Iris pigment epithelial cell (primary cell): ENCODE data around the gene HEATR1.
"Not testable (repeated sequence)": the region's sequence is repeated elsewhere in the genome, so short reads cannot be mapped to it uniquely, and the experiment has no call there.

Experiments
- DNase-seq: peaks from one replicate; pipeline ENCODE4 v3.0.0-alpha.2; 2011; ENCODE audit warnings: low read depth

The HEATR1 gene, protein sequence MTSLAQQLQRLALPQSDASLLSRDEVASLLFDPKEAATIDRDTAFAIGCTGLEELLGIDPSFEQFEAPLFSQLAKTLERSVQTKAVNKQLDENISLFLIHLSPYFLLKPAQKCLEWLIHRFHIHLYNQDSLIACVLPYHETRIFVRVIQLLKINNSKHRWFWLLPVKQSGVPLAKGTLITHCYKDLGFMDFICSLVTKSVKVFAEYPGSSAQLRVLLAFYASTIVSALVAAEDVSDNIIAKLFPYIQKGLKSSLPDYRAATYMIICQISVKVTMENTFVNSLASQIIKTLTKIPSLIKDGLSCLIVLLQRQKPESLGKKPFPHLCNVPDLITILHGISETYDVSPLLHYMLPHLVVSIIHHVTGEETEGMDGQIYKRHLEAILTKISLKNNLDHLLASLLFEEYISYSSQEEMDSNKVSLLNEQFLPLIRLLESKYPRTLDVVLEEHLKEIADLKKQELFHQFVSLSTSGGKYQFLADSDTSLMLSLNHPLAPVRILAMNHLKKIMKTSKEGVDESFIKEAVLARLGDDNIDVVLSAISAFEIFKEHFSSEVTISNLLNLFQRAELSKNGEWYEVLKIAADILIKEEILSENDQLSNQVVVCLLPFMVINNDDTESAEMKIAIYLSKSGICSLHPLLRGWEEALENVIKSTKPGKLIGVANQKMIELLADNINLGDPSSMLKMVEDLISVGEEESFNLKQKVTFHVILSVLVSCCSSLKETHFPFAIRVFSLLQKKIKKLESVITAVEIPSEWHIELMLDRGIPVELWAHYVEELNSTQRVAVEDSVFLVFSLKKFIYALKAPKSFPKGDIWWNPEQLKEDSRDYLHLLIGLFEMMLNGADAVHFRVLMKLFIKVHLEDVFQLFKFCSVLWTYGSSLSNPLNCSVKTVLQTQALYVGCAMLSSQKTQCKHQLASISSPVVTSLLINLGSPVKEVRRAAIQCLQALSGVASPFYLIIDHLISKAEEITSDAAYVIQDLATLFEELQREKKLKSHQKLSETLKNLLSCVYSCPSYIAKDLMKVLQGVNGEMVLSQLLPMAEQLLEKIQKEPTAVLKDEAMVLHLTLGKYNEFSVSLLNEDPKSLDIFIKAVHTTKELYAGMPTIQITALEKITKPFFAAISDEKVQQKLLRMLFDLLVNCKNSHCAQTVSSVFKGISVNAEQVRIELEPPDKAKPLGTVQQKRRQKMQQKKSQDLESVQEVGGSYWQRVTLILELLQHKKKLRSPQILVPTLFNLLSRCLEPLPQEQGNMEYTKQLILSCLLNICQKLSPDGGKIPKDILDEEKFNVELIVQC (N-terminal part only)

GRCh38 chr1:236603991-236604904 is at the start of gene HEATR1:
Gene HEATR1 (minus strand): TSS chr1:236604516. CDS start chr1:236604095, 421 bp downstream.
- DNase-seq = peak; percentile 98

- DNase-seq = no peak
Observed at GRCh38 chr1:236645016-236645680, 40.8 kb upstream of the HEATR1 start.

DNA sequence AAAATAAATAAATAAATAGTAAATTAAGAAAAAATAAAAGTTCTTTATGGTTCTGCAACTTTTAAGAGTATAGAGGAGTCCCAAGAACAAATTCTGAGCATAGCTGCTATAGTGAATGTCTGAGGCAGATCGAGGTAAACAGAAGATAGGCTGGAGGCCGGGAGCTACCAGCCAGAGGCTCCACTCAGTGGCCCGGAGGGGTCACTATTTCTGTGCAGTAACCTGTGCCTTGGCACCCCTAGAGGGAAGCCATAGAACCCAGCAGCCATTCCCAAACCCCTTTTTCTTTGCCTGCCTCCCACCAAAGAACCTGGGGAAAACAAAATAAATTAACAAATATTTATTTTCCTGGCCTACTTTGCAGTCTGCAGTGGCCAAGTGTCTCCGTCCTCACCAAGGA is 38.4 kb upstream of the HEATR1 start:
- DNase-seq = no peak

GRCh38 chr1:236639686-236640085 is 35.4 kb upstream of the HEATR1 start:
- no peak for DNase-seq

DNA sequence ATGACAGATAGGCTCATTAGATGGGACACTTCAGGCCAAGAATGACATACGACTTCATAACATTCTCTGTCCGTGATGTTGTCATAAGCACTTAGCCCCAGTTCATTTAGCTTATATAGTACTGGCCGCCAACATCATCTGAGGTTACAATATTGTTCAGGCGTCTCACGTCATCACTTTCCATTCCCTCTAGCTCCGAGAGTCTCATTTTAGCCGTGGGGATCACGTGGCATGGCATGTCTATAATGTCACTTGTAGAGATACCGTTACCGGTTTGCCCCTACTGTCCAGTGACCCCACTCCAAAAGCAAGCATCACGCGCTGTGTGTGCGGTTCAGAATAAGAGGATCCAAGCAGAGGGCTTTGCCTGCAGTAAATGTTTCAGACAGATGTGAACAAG is 34.6 kb upstream of the HEATR1 start:
- no peak for DNase-seq

DNA sequence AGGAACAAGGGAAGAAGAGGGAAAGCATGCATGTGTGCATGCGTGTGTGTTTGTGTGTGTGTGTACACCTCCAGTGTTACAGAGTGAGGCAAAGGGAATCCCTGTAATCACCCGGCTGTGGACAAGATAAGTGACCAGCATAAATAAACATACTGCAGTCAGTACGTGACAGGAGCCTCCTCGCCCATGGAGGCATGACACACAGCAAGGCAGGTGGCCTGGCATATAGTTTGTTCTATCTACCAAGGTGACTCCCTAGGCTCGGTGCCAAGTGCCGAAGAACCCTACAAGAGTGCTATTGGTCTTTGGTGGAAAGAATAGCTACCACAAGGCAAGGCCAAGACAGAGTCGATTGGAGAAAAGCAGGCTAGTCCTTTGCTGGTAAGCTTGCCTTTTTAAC is 31.7 kb upstream of the HEATR1 start:
- no peak for DNase-seq

- no peak for DNase-seq
Observed at GRCh38 chr1:236627727-236628408, 23.6 kb upstream of the HEATR1 start.

DNA sequence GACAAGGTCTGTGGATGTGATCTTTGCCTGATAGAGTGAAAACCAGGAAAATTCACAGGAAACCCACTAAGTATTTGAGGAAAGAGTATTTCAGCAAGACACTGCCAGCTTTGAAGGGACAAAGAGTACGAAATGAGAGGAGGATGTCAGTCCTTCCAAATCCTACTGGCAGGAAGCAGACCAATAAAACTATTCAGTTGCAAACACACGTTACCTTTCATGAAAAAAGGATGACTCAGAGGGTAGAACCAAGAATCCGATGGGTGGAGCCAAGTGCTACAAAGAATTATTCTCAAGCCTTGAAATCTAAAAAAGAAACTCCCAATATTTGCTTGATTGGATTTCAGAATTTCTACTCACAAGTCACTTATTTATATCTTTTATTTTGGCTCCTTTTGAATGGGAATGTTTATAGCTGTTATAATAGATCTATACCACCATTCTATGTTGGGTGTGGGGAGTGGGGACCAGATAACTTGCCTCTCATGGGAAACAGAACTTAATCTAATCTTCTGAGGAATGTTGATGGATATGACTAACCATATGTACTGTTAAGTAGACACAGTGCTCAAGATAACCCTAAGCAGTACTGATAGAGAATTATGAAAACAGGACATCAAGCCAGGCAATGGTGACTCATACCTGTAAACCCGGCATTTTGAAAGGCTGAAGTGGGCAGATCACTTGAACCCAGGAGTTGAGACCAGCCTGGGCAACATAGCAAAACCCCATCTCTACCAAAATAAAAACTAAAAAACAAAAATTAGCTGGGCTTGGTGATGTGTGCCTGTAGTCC is 19.3 kb upstream of the HEATR1 start:
- DNase-seq = peak; percentile 32

DNA sequence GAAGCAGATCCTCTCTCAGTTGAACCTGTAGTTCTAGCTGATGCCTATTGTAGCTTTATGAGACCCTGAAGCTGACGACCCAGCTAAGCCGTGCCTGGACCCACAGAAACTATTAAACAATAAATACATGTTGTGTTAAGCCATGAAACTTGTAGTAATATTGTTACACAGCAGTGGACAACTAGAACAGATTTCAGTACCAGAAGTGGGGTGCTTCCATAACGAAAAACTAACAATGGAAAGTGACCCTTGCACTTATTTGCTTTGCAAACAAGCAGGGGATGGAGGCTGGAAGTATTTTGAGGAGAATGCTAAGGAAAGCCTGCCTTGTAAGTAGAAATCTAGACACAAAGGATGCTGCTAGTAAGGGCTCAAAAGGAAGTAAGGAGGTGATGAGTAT is 18.1 kb upstream of the HEATR1 start:
- no peak for DNase-seq

- DNase-seq = no peak
Observed at GRCh38 chr1:236619398-236619797, 15.1 kb upstream of the HEATR1 start.

DNA sequence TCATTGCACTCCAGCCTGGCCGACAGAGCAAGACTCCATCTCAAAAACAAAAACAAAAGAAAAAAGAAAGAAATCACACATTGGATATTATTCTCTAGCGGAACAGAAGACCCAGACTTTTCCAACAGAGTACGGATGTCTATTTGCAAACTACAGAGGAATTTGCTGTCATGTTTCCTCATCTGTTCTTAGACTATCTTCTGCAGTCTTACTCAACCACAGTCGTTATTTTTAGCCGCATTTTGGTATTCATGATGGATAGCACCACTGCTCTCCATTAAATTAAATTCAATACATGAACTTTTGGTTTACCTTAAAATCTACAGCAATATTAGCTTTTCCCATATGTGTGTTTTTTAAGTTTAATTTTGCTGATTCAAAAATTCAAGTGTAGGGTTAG is 14.2 kb upstream of the HEATR1 start:
- no peak for DNase-seq

DNA sequence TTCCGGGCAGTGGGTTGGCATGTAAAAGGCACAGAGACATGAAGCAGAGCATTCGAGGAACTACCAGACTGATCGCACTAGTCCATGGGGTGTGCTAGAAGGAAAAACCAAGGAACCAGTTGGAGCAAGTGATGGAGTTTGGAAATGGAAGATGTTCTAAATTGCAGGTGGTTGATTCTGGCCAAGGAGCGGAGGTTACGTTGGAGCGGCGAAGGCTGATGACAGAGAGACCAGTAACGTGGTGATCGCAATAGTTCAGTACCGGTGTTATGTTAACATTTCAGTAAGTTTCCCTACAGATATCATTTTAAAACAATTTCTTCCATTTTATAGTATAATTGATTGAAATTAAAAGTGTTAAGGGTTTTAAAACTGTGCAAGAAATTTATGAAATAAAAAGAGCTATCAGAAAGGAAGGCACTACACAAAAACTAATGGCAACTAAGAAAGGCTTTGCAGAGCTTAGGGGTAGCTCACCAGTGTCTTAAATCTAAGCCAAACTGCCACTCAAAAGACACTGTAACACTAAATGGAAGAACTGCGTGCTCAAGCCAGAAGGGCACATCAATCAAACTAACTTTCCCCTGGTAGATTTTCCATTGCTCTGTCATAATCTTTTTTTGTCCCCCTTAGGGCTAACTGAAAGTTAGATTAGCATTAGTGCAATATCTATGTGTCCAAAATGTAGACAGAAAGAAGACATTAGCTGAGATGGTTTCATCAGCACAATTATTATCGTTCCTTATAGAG is 11.3 kb upstream of the HEATR1 start:
- DNase-seq = no peak

- DNase-seq = no peak
Observed at GRCh38 chr1:236612349-236612748, 8.0 kb upstream of the HEATR1 start.

DNA sequence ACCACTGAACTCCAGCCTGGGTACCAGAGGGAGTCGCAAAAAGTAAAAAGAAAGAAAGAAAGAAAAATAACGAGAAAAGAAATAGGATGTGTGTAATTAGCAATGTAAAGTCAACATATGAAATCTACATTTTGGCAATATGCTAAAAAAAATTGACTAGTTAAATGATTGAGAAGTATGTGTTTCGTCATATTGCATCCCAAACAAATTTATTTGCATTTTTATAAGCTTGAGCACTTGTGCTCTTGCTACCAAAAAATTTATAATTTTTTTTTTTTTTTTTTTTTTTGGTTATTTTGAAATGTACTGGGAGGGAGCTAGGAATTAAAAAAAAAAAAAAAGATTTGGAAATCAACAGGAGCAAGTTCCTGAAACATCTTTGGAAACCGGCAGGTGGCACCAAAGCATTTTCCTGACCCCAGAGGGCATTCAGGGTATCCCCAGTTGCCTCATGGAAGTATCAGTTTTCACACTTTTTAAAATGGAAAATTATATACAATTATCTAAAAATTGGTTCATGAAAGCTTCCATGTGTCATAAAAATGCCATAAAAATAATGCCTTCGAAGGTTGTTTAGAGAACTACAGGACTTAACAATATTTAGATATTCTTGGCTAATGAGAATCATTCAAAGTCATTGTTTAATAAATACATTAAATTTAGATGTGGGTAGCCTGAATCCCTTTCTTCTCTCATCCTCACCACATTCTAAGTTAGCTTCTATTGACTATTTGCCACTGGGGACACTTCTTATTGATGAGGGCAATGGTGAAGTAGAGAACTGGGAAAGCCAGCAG is 4.8 kb upstream of the HEATR1 start:
- DNase-seq = peak; percentile 50

DNA sequence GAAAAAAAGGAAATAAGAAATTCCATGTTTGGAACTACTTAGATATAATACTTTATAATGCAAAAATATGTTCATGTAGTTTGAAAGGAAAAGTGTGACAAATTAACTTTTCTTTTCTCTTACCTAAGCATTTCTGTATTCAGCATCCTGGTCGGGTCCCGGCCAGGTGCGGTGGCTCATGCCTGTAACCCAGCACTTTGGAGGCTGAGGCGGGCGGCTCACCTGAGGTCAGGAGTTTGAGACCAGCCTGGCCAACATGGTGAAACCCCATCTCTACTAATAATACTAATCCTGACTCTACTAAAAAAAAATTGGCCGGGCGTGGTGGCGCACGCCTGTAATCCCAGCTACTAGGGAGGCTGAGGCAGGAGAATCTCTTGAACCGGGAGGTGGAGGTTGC is 3.3 kb upstream of the HEATR1 start:
- DNase-seq = not testable (repeated sequence)

DNA sequence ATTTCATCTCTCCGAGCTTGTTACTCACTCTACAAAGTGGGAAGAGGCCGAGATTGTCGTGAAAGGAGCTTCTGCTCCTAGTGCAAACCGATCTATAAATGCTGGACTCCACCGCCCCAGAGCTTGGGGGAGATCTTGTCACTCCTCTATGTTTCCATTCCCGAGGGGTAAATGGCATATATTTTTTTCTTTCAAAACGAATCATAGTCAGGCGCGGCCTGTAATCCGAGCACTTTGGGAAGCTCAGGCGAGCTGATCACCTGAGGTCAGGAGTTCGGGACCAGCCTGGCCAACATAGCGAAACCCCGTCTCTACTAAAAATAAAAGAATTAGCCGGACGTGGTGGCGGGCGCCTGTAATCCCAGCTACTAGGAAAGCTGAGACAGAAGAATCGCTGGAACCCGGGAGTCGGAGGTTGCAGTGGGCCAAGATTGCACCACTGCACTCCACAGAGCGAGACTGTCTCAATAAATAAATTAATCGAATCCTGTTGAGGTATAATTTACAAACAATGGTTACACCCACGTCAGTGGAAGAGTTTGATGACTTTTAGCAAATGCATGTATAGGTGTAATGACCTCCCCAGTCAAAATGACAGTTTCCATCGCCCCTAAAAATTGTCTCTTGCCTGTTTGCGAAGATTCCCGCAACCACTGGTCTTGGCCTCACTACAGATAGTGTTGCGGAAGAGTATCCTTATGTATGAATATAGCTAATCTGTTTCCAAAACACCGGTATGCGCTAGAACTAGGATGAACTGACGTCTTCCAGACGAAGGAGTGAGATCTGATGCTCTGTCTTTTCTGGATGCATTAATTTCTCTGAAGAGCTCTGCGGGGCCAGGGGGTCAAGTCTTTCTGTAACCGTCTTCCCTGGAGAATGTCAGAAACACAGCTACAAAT is 840 bp upstream of the HEATR1 start:
- no peak for DNase-seq

DNA sequence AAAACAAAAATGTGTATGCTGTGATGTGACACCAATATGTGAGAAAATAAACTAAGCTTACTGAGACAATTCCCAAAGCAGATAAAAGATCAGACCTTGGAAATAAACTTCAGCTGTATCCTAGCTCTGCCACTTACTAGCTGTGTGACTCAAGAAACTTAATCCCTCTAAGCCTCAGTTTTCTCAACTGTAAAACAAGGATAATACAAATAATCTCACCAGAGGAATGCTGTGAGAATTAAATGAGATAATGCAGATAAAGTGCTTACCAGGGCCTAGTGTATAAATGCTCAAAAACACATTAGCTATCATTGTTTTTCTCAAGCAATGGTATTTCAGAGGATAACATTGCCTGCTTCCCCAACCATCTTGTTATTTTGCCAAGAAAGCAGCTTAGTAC is 2.1 kb downstream of the HEATR1 start:
- peak; percentile 2 for DNase-seq
